ENCODE measurements around the gene TEPSIN.

GRCh38 chr17:81251094-81251708 lies 12.3 kb upstream of the TEPSIN start:
- TF ChIP-seq AKNA (CRISPR knock-in tag; IDR thresholded peaks at IDR 0.05; ENCODE audit: borderline replicate concordance) (no peak), ZNF674 (CRISPR knock-in tag; IDR thresholded peaks at IDR 0.05; ENCODE audit: low read depth) (no peak), CTCF (CRISPR knock-in tag; IDR thresholded peaks at IDR 0.05) (no peak), MAX (IDR thresholded peaks at IDR 0.05) (no peak), ZNF274 (CRISPR knock-in tag; IDR thresholded peaks at IDR 0.05) (no peak), TBP (CRISPR knock-in tag; IDR thresholded peaks at IDR 0.05) (no peak), HDAC6 (IDR thresholded peaks at IDR 0.05; ENCODE audit: low read depth, low read length) (no peak), POLR2A (IDR thresholded peaks at IDR 0.05; ENCODE audit: insufficient read depth in 1 of 2, low read depth in 2 of 2, low read length in 2 of 2) (no peak)
